ENCODE results near the gene ROBO1.

GRCh38 chr3:79167651-79168416 is 600.0 kb downstream of the ROBO1 start:
- no peak for TF ChIP-seq POLR2A (IDR thresholded peaks at IDR 0.05)
- no peak for TF ChIP-seq CTCF (IDR thresholded peaks at IDR 0.05)
